Measurements from ENCODE around the gene IDH3G. TPM values are rescaled to one million over a fixed set of nuclear protein-coding genes. Genes with fewer than 3 reads are reported as not detected.

IDH3G gene
- total and polyA plus RNA-seq, 2 experiments from 2014 or later, result 41.4 to 49.0 TPM

DNA sequence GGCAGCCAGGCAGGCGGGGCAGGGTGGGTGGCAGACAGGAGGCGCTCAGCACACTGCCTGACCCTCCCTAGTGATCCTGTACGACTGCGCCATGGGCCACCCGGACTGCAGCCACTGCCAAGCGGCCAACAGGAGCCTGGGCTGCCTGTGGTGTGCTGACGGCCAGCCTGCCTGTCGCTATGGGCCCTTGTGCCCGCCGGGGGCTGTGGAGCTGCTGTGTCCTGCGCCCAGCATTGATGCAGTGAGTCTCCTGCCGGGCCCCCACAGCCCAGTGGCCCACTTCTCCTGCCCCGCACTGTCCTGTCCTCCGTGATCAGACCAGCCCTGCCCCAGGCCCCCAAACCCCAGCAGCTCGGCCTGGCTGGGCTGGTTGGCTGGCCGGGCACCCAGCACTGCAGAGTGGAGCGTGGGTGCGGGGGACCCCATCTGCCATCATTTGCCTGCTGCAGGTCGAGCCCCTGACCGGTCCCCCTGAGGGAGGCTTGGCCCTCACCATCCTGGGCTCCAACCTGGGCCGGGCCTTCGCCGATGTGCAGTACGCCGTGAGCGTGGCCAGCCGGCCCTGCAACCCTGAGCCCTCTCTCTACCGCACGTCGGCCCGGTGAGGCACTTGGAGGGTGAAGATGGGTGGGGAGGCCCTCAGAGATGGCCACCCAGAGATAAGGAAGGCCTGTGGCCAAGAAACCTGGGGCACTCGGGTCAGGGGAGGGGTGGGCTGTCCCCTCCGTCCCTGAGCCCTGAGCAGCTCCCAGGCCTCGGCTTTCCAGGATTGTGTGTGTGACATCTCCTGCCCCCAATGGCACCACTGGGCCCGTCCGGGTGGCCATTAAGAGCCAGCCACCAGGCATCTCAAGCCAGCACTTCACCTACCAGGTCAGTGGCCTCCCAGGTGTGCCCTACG is 22.5 kb downstream of the IDH3G start:
- DNase-seq (ENCODE audit: low spot score) (no peak), ATAC-seq (no peak)
- no peaks in the 10 kb centered on the region for H3K79me2 ChIP-seq (replicated peaks; ENCODE audit: insufficient read depth)
- H2AFZ ChIP-seq, result no peak overlapping the region
- Mint-ChIP-seq H3K27ac (no peak overlapping the region), H3K4me1 (no peaks in the 10 kb centered on the region; the same call in 2 of the 3 replicates), H3K9me3 (no peaks in the 10 kb centered on the region), H3K36me3 (ENCODE audit: low read depth) (no peaks in the 10 kb centered on the region), H3K4me3 (no peak overlapping the region), H3K27me3 (ENCODE audit: insufficient read depth, low read depth, poor library complexity) (peaks cover 4% of the 10 kb centered on the region)
- H3K9me2 ChIP-seq (ENCODE audit: insufficient read depth), result no peaks in the 10 kb centered on the region
- no peak overlapping the region for H3K27ac ChIP-seq (ENCODE audit: low read depth)
- H4K20me1 ChIP-seq (replicated peaks; ENCODE audit: insufficient read depth), result no peaks in the 10 kb centered on the region
- H3K36me3 ChIP-seq (ENCODE audit: insufficient read depth), result no peaks in the 10 kb centered on the region
- H3K27me3 ChIP-seq (ENCODE audit: insufficient read depth), result no peaks in the 10 kb centered on the region
- no peaks in the 10 kb centered on the region for H3F3A ChIP-seq (replicated peaks; ENCODE audit: low read depth)
- TF ChIP-seq, protein P1, sequence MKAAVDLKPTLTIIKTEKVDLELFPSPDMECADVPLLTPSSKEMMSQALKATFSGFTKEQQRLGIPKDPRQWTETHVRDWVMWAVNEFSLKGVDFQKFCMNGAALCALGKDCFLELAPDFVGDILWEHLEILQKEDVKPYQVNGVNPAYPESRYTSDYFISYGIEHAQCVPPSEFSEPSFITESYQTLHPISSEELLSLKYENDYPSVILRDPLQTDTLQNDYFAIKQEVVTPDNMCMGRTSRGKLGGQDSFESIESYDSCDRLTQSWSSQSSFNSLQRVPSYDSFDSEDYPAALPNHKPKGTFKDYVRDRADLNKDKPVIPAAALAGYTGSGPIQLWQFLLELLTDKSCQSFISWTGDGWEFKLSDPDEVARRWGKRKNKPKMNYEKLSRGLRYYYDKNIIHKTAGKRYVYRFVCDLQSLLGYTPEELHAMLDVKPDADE (IDR thresholded peaks at IDR 0.05), result no peak
- TF ChIP-seq NANOG (IDR thresholded peaks at IDR 0.05; ENCODE audit: borderline replicate concordance) (no peak), JUNB (IDR thresholded peaks at IDR 0.05; ENCODE audit: unreplicated experiment) (no peak), CREB1 (CRISPR knock-in tag; IDR thresholded peaks at IDR 0.05; ENCODE audit: low read depth) (no peak), ZNF114 (CRISPR knock-in tag; IDR thresholded peaks at IDR 0.05) (no peak)
- TF ChIP-seq, protein P2, sequence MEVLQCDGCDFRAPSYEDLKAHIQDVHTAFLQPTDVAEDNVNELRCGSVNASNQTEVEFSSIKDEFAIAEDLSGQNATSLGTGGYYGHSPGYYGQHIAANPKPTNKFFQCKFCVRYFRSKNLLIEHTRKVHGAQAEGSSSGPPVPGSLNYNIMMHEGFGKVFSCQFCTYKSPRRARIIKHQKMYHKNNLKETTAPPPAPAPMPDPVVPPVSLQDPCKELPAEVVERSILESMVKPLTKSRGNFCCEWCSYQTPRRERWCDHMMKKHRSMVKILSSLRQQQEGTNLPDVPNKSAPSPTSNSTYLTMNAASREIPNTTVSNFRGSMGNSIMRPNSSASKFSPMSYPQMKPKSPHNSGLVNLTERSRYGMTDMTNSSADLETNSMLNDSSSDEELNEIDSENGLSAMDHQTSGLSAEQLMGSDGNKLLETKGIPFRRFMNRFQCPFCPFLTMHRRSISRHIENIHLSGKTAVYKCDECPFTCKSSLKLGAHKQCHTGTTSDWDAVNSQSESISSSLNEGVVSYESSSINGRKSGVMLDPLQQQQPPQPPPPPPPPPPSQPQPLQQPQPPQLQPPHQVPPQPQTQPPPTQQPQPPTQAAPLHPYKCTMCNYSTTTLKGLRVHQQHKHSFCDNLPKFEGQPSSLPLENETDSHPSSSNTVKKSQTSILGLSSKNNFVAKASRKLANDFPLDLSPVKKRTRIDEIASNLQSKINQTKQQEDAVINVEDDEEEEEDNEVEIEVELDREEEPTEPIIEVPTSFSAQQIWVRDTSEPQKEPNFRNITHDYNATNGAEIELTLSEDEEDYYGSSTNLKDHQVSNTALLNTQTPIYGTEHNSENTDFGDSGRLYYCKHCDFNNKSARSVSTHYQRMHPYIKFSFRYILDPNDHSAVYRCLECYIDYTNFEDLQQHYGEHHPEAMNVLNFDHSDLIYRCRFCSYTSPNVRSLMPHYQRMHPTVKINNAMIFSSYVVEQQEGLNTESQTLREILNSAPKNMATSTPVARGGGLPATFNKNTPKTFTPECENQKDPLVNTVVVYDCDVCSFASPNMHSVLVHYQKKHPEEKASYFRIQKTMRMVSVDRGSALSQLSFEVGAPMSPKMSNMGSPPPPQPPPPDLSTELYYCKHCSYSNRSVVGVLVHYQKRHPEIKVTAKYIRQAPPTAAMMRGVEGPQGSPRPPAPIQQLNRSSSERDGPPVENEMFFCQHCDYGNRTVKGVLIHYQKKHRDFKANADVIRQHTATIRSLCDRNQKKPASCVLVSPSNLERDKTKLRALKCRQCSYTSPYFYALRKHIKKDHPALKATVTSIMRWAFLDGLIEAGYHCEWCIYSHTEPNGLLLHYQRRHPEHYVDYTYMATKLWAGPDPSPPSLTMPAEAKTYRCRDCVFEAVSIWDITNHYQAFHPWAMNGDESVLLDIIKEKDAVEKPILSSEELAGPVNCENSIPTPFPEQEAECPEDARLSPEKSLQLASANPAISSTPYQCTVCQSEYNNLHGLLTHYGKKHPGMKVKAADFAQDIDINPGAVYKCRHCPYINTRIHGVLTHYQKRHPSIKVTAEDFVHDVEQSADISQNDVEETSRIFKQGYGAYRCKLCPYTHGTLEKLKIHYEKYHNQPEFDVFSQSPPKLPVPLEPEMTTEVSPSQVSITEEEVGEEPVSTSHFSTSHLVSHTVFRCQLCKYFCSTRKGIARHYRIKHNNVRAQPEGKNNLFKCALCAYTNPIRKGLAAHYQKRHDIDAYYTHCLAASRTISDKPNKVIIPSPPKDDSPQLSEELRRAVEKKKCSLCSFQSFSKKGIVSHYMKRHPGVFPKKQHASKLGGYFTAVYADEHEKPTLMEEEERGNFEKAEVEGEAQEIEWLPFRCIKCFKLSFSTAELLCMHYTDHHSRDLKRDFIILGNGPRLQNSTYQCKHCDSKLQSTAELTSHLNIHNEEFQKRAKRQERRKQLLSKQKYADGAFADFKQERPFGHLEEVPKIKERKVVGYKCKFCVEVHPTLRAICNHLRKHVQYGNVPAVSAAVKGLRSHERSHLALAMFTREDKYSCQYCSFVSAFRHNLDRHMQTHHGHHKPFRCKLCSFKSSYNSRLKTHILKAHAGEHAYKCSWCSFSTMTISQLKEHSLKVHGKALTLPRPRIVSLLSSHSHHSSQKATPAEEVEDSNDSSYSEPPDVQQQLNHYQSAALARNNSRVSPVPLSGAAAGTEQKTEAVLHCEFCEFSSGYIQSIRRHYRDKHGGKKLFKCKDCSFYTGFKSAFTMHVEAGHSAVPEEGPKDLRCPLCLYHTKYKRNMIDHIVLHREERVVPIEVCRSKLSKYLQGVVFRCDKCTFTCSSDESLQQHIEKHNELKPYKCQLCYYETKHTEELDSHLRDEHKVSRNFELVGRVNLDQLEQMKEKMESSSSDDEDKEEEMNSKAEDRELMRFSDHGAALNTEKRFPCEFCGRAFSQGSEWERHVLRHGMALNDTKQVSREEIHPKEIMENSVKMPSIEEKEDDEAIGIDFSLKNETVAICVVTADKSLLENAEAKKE (CRISPR knock-in tag; IDR thresholded peaks at IDR 0.05), result no peak
- TF ChIP-seq, protein P3, sequence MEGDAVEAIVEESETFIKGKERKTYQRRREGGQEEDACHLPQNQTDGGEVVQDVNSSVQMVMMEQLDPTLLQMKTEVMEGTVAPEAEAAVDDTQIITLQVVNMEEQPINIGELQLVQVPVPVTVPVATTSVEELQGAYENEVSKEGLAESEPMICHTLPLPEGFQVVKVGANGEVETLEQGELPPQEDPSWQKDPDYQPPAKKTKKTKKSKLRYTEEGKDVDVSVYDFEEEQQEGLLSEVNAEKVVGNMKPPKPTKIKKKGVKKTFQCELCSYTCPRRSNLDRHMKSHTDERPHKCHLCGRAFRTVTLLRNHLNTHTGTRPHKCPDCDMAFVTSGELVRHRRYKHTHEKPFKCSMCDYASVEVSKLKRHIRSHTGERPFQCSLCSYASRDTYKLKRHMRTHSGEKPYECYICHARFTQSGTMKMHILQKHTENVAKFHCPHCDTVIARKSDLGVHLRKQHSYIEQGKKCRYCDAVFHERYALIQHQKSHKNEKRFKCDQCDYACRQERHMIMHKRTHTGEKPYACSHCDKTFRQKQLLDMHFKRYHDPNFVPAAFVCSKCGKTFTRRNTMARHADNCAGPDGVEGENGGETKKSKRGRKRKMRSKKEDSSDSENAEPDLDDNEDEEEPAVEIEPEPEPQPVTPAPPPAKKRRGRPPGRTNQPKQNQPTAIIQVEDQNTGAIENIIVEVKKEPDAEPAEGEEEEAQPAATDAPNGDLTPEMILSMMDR (conservative IDR thresholded peaks at IDR 0.05; ENCODE audit: low read depth in 2 of 2), result 0 out of 4 replicates have a peak, but pooled peaks of 1 of the 2 experiments have one; percentile 22
- H3K4me3 ChIP-seq, result no peak overlapping the region
- no peak overlapping the region for H3K4me2 ChIP-seq
- no peaks in the 10 kb centered on the region for H3K4me1 ChIP-seq (ENCODE audit: insufficient read depth)
